ENCODE data around the gene SCAMP2.

Gene SCAMP2

GRCh38 chr15:74795966-74796625, 77.1 kb downstream of the SCAMP2 start:
- ATAC-seq: no peak
- no peak for TF ChIP-seq OSR1 (CRISPR knock-in tag; IDR thresholded peaks at IDR 0.05)
- TF ChIP-seq ZFP30 (CRISPR knock-in tag; IDR thresholded peaks at IDR 0.05): no peak
- no peak for TF ChIP-seq TOX (CRISPR knock-in tag; IDR thresholded peaks at IDR 0.05; ENCODE audit: borderline replicate concordance)
- no peak for TF ChIP-seq ARNTL (CRISPR knock-in tag; IDR thresholded peaks at IDR 0.05; ENCODE audit: borderline replicate concordance, low read depth)
- no peak for TF ChIP-seq ZNF8 (CRISPR knock-in tag; IDR thresholded peaks at IDR 0.05)
- TF ChIP-seq, protein P1, sequence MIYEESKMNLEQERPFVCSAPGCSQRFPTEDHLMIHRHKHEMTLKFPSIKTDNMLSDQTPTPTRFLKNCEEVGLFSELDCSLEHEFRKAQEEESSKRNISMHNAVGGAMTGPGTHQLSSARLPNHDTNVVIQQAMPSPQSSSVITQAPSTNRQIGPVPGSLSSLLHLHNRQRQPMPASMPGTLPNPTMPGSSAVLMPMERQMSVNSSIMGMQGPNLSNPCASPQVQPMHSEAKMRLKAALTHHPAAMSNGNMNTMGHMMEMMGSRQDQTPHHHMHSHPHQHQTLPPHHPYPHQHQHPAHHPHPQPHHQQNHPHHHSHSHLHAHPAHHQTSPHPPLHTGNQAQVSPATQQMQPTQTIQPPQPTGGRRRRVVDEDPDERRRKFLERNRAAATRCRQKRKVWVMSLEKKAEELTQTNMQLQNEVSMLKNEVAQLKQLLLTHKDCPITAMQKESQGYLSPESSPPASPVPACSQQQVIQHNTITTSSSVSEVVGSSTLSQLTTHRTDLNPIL (CRISPR knock-in tag; IDR thresholded peaks at IDR 0.05; ENCODE audit: low read depth): no peak
- no peak for TF ChIP-seq POU6F1 (CRISPR knock-in tag; IDR thresholded peaks at IDR 0.05; ENCODE audit: borderline replicate concordance, low read depth)
- TF ChIP-seq, protein P2, sequence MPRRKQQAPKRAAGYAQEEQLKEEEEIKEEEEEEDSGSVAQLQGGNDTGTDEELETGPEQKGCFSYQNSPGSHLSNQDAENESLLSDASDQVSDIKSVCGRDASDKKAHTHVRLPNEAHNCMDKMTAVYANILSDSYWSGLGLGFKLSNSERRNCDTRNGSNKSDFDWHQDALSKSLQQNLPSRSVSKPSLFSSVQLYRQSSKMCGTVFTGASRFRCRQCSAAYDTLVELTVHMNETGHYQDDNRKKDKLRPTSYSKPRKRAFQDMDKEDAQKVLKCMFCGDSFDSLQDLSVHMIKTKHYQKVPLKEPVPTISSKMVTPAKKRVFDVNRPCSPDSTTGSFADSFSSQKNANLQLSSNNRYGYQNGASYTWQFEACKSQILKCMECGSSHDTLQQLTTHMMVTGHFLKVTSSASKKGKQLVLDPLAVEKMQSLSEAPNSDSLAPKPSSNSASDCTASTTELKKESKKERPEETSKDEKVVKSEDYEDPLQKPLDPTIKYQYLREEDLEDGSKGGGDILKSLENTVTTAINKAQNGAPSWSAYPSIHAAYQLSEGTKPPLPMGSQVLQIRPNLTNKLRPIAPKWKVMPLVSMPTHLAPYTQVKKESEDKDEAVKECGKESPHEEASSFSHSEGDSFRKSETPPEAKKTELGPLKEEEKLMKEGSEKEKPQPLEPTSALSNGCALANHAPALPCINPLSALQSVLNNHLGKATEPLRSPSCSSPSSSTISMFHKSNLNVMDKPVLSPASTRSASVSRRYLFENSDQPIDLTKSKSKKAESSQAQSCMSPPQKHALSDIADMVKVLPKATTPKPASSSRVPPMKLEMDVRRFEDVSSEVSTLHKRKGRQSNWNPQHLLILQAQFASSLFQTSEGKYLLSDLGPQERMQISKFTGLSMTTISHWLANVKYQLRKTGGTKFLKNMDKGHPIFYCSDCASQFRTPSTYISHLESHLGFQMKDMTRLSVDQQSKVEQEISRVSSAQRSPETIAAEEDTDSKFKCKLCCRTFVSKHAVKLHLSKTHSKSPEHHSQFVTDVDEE (CRISPR knock-in tag; IDR thresholded peaks at IDR 0.05): no peak
- TF ChIP-seq CSDC2 (CRISPR knock-in tag; IDR thresholded peaks at IDR 0.05): no peak
- no peak for TF ChIP-seq PATZ1 (CRISPR knock-in tag; IDR thresholded peaks at IDR 0.05; ENCODE audit: borderline replicate concordance)
- no peak for TF ChIP-seq ZC3H10 (CRISPR knock-in tag; IDR thresholded peaks at IDR 0.05)
- no peak for TF ChIP-seq GLIS3 (CRISPR knock-in tag; IDR thresholded peaks at IDR 0.05)
- TF ChIP-seq TCF4 (CRISPR knock-in tag; IDR thresholded peaks at IDR 0.05; ENCODE audit: borderline replicate concordance): no peak
- TF ChIP-seq, protein P3, sequence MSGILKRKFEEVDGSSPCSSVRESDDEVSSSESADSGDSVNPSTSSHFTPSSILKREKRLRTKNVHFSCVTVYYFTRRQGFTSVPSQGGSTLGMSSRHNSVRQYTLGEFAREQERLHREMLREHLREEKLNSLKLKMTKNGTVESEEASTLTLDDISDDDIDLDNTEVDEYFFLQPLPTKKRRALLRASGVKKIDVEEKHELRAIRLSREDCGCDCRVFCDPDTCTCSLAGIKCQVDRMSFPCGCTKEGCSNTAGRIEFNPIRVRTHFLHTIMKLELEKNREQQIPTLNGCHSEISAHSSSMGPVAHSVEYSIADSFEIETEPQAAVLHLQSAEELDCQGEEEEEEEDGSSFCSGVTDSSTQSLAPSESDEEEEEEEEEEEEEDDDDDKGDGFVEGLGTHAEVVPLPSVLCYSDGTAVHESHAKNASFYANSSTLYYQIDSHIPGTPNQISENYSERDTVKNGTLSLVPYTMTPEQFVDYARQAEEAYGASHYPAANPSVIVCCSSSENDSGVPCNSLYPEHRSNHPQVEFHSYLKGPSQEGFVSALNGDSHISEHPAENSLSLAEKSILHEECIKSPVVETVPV (CRISPR knock-in tag; IDR thresholded peaks at IDR 0.05): no peak
- no peak for TF ChIP-seq BACH2 (CRISPR knock-in tag; IDR thresholded peaks at IDR 0.05; ENCODE audit: borderline replicate concordance)
- no peak for TF ChIP-seq ESRRG (CRISPR knock-in tag; IDR thresholded peaks at IDR 0.05)
- no peak for TF ChIP-seq PPARA (CRISPR knock-in tag; IDR thresholded peaks at IDR 0.05; ENCODE audit: borderline replicate concordance)
- no peak for TF ChIP-seq ZFP3 (CRISPR knock-in tag; IDR thresholded peaks at IDR 0.05)
- TF ChIP-seq RARB (CRISPR knock-in tag; IDR thresholded peaks at IDR 0.05): no peak

DNA sequence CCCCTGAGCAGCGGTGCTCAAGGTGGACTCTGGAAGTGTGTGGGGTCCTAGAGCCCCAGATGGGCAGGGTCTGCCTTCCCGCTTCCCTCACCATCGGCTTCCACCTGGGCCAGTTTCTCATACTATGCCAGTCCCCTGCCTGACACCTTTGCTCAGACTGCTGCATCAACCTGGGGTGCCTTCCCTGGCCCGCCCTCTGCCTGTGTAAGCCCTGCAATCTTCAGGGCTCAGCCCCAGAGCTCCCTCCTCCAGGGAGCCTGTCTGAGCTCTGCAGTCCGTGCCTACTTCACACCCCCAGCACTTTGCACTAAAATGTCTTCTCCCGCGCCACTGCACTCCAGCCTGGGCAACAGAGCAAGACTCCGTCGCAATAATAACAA, 78.2 kb downstream of the SCAMP2 start:
- no peak for ATAC-seq
- TF ChIP-seq TOX (CRISPR knock-in tag; IDR thresholded peaks at IDR 0.05; ENCODE audit: borderline replicate concordance): no peak
- no peak for TF ChIP-seq PPARA (CRISPR knock-in tag; IDR thresholded peaks at IDR 0.05; ENCODE audit: borderline replicate concordance)
- TF ChIP-seq ZNF70 (CRISPR knock-in tag; IDR thresholded peaks at IDR 0.05): no peak
- TF ChIP-seq CSDC2 (CRISPR knock-in tag; IDR thresholded peaks at IDR 0.05): no peak
- TF ChIP-seq ZNF8 (CRISPR knock-in tag; IDR thresholded peaks at IDR 0.05): no peak
- no peak for TF ChIP-seq TCF4 (CRISPR knock-in tag; IDR thresholded peaks at IDR 0.05; ENCODE audit: borderline replicate concordance)
- no peak for TF ChIP-seq ISL1 (CRISPR knock-in tag; IDR thresholded peaks at IDR 0.05)
- no peak for TF ChIP-seq ZNF565 (CRISPR knock-in tag; conservative IDR thresholded peaks at IDR 0.05; ENCODE audit: low read depth)

Data from SK-N-SH treated with all-trans-retinoic acid at 6 μM for 48 hours (cell line).